GOT3 (cell line): Measurements from ENCODE around the gene ARHGAP23.
"Not testable (repeated sequence)": the region's sequence is repeated elsewhere in the genome, so short reads cannot be mapped to it uniquely, and the experiment has no call there.

Experiments used
- DNase-seq: peaks from one replicate; lab custom pipeline; 2025; ENCODE audit warnings: mixed read lengths; lab: John Stamatoyannopoulos, UW

ARHGAP23 gene

DNA sequence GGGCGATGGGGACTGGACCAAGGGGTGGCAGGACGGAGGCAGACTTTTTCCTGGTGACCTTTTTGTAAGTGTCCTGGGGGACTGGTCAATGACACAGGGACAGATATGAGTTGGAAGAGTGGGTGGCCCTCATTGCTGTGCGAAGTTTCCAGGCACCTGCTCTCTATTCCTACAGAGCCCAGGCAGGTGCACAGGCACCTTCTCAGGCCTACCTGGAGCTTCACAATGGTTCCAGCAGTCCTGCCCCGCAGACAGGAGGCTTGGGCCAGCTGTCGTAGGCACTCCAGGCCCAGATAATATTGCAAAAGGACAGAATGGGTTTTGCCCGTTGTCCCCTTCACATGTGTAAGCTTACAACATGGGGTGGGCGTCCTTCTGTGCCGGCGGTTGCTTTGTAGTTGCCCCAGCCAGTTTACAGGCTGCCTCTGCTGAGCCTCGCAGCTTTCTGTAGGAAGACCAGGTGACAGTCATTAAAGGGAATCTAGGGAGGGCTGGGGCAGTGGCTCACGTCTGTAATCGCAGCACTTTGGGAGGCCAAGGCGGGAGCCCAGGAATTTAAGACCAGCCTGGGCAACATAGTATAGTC is 84.3 kb downstream of the ARHGAP23 start:
- no peak for DNase-seq

- DNase-seq, result not testable (repeated sequence)
Measured at GRCh38 chr17:38526526-38526925, 98.3 kb downstream of the ARHGAP23 start.

DNA sequence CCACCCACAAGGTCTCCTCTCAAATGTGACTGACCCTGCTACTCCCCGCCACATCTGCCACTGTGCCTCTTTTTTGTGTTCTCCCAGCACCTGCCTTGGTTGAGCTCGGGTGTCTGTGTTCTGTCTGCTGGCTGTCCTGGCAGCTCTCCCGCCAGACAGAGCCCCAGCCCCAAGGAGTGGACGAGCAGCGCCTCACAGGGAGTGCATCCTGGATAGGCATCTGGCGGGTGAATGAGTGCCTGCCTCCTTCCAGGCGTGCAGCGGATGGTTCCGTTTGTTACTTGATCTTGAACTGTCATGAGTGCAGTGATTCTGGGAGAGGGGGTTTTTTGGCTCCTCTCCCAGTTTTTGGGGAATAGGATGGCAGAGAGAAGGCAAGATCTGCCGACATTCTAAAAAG is 99.9 kb downstream of the ARHGAP23 start:
- not testable (repeated sequence) for DNase-seq

DNA sequence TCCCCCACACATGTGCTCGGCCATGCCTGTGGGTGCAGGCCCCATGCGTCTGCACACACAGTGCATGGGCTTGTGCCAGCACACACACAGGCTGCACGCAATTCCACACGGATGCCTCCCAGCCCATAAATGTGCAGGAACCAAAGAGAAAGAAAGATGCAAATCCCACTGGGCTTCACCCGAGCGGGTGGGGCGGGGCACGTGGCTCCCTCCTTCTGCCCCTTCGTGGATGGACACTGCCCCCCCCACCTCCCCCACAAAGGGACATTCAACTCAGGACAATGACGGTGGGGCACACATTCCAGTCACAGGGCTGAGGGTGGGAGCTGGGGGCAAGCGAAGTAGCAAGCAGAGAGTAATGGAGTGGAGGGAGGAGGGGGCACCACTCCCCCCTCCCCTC is 102.6 kb downstream of the ARHGAP23 start:
- DNase-seq, result not testable (repeated sequence)

DNA sequence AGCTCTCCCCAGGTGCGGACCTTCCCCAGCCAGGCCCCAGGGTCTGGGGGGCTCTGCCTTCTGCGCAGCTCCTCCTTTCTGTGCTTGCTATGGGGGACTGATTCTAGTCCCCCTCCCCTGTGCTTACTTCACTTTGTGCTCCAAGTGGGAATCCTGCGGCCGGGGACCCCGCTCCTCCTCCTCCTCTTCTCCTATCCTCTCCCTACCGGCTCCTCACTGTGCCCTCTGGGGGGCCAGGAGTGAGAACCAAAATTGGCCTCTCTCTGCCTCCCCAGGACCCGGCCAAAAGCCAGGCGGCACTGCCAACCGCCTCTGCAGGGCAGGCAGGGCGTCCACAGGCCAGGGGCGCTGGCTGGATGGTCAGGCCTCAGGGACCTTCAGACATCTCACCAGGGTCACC is 103.5 kb downstream of the ARHGAP23 start:
- DNase-seq, result not testable (repeated sequence)

DNA sequence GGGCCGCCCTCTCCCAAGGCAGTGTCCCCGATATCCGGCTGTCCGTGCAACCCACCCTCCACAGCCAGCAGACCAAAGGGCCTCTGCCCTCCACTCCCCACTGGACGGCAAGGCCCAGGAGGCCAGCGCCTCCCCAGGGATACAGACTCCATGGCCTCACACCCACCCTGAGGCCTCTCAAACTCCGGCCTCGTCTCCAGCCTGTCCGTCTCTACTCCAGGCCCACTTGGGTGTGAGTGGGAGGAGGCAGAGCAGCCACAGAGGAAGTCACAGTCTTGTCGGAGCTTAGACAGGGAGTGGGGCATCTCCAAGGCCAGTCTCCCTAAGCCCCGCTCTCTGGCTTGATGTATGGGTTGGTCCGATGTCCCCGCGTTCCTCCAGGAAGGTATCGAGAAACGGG is 104.2 kb downstream of the ARHGAP23 start:
- DNase-seq, result no peak

DNA sequence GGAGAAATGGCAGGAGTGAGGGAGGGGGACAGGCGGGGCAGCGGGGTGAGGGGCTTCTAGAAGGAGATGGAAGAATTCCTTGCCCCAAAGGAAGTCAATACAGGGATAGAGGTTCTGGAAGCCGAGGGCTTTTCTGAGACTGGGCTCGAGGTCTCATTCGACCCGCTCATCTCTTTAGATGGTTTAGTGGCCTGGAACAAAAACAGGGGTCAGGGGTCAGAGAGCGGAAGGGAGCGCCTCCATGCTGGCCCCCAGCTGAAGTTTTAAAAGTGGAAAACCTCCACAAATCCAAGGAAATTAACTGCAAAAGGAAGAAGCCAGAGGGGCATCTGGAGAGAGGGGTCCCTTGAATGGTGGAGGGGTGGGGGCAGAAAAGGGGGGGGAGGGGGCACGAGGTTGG is 105.0 kb downstream of the ARHGAP23 start:
- no peak for DNase-seq

- DNase-seq, result no peak
Measured at GRCh38 chr17:38533866-38534497, 105.7 kb downstream of the ARHGAP23 start.

DNA sequence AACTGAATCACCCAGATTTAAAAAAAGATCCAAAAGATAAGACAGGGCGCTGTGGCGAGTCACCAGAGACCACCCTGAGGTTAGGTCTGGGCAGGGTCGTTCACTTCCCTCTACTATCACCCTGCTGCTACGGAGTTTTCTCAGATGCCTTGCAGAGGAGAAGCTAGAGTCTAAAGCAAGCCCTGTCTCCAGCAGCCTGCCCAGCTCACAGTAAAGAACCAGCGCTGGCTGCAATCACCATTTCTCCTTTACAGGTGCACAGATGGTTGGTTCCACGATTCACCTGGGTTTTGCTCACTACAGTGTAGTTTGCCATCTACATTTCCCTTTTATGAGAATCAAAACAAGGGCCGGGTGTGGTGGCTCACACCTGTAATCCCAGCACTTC is 106.2 kb downstream of the ARHGAP23 start:
- no peak for DNase-seq

DNA sequence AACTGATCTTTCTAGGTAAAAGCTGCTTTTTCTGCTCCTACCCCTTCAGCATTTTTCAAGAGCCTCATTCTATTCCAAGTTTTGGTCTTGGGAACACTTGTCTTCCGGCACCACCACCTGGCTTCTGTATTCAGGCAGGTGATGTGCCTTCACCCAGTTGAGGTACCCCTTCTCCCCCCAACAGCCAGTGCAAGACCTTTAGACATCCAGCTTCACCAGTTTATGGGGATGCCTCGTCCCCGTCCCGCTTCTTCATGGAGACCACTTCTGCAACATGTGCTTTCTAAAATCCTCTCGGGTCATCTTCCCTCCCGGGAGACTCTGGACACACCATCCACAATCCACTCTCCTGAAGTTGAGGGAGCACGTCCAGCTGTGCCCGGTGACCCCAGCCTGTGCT is 107.6 kb downstream of the ARHGAP23 start:
- DNase-seq, result no peak

DNA sequence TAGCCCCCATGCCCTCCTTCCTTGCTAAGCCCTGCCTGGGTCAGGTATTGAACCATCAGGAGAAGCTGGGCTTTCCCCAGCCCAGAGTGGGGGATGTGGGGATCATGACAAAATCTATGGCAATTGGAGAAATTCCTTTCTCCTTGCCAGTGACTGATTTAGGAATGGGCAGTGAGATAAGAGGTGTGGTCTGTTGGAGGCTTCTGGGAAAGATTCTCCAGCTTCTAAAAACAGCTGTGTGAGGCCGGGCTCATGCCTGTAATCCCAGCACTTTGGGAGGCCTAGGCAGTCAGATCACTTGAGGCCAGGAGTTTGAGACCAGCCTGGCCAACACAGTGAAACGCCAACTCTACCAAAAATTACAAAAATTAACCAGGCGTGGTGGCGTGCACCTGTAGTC is 108.4 kb downstream of the ARHGAP23 start:
- no peak for DNase-seq

- DNase-seq, result no peak
Measured at GRCh38 chr17:38538906-38539305, 110.6 kb downstream of the ARHGAP23 start.

DNA sequence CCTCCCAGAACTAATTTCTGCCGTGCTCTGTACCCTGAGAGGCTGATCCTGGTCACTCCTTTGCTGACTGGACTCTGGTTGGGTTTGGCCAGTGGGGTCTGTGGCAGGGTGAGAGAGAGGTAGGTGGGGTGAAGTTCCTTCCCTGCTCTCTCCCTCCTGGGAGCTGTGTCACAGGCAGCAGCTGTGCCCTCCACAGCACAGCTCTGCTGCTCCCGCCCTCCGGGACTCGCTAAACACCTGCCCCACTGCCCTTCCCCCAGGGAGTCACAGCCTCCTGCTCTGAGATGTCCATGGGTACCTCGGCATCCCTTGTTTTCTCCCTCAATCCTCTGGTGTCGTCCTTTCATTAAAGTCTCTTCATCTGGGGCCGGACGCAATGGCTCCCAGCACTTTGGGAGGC is 111.1 kb downstream of the ARHGAP23 start:
- no peak for DNase-seq

DNA sequence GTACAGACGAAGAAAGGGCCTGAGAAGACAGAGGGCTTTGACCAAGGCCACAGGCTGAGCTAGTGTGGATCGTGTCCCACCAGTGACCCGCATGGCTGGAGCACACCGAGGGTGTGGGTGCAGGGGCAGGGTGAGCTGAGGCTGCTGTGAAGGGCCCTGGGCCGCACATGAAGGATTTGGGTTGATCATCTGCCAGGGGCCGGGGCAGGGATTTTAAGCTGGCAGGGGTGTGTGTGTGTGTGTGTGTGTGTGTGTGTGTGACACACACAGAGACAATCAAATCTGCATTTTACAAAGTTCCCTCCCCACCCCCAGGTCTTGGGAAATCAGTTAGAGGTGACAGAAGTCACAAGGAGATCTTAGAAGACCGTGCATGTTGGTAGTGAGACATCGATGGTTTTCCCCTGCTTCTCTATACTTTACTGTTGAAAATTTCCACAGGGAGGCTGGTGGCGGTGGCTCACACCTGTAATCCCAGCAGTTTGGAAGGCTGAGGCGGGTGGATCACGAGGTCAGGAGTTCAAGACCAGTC is 112.3 kb downstream of the ARHGAP23 start:
- no peak for DNase-seq

DNA sequence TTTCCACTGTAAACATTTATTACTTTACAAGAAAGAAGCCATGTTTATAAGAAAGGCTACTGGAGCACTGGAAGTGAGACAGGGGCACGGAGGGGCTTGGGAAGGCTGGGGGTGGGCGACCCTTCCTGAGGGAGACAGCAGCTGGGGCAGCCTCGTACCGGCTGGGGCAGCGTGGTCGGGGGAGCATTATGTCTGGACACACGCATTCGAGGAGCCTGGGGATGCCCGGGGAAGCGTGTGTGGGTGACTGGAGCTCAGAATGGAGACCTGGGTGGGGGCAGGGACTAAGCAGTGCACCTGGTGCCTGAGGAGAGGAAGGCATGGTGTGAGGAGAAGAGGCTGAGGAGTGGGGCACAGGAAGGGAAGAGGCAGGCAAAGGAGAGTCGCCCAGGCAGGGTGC is 113.0 kb downstream of the ARHGAP23 start:
- DNase-seq, result no peak

- DNase-seq, result no peak
Measured at GRCh38 chr17:38542286-38542685, 114.0 kb downstream of the ARHGAP23 start.

- no peak for DNase-seq
Measured at GRCh38 chr17:38543403-38544174, 115.3 kb downstream of the ARHGAP23 start.

DNA sequence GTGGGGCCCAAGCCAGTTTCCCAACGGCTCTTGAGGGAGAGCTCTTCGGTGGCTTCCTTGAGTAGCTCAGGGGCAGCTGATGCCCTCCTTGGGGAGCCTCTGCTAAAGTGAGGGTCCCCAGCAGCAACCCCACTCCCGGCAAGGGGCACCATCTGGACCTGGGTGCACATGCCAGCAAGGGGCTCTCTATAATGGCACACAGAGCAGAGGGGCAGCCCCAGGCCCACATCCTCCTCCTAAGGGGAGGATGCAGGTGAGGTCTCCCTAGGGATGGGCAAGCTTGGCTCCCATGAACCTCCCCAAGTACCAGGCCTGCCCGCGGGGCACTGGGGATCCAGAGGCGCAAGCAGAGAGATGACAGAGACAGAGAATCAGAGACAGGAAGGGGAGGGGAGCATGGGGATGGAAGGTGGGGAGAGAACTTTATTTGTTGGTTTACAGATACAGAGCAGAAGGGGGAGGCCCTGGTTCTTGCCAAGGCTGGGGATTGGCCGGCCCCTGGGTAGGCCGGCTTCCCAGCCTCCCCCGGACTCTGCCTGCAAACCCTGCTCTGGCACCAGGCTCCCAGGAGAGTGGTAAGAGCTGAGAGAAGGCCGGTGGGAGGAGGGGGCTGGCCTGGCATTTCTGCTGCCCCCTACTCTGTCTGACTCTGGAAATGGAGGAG is 116.0 kb downstream of the ARHGAP23 start:
- DNase-seq, result no peak

DNA sequence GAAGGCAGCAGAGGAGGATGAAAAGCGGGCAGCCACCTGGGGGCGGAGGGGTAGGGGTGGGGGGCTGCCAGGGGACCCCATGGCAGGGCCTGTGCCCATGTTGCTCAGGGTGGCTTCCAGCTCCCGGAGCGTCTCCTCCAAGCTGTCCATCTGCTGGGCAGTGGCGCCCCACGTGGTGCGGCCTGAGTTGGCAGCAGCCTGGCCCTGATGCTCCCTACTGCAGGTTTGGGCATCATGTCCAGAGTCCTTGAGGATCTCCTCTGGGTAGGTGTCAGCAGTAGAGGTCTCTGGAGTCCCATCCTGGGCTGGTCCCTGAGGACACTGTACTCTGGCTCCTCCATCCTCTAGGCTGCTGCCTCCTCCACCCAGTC is 116.6 kb downstream of the ARHGAP23 start:
- DNase-seq, result no peak

DNA sequence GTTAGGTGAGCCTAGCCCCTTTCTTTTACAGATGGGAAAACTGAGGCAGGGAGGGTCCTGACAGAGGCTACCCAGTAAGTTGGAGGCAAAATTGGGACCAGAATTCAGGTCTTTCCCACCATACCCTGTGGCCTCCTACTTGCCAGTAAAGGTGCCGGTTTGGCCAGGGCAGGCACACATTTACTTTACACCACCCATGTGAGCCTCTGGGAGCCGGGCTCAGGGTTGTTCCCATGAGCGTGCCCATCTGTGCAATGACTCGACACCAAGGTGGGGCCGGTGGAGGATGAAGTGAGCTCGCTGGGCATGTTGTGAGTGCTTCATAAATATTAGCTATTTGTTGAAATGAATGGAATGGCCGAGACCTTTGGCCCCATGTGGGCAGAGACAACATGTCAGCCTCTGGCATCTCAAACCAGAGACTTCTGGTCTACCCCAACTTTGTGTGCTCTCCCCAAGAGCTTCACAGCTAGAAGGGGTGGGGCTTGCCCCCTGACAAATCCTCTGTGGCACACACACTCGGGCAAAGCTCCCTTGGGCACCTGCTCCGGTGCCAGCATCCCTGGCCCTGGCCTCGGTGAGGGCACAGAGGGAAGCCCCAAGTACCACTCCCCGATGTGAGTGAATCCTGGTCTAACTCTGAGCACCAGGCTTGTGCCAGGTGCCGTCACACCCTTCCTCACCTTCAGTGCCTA is 117.4 kb downstream of the ARHGAP23 start:
- DNase-seq, result no peak

- no peak for DNase-seq
Measured at GRCh38 chr17:38546396-38546795, 118.1 kb downstream of the ARHGAP23 start.

DNA sequence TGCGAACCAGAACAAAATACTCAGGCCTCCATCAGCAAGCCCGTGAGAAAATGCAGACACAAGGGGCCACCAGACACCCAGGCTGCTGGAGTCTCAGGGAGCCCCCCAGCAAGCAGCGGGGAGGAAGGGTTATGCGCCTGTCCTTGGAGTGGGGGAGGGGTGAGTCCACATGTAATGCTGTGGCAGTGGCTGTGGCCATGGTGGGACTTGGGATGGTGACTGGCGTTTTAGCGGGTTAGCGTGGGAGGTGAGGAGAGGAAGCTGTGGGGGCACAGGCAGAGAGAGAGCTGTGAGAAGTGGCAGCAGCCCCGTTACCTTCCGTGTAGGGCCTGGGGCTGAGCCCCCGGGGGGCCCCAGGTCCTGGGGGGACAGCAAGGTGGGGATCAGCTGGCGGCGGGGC is 119.2 kb downstream of the ARHGAP23 start:
- DNase-seq, result no peak
